ENCODE measurements around the gene ATF4. TPM values are rescaled to one million over a fixed set of nuclear protein-coding genes. Genes with fewer than 3 reads are reported as not detected.

Gene ATF4
- total RNA-seq, 1 donor from 2014 or later, result 246 TPM

GRCh38 chr22:39474351-39475111 is 45.8 kb upstream of the ATF4 start:
- intact Hi-C loops (cut with DNase I), result no loop called here
- no peak for TF ChIP-seq POLR2A (IDR thresholded peaks at IDR 0.05)
- no peak for TF ChIP-seq POLR2AphosphoS5 (IDR thresholded peaks at IDR 0.05; ENCODE audit: insufficient read depth in 1 of 2, low read depth in 1 of 2)
- TF ChIP-seq, protein P1, sequence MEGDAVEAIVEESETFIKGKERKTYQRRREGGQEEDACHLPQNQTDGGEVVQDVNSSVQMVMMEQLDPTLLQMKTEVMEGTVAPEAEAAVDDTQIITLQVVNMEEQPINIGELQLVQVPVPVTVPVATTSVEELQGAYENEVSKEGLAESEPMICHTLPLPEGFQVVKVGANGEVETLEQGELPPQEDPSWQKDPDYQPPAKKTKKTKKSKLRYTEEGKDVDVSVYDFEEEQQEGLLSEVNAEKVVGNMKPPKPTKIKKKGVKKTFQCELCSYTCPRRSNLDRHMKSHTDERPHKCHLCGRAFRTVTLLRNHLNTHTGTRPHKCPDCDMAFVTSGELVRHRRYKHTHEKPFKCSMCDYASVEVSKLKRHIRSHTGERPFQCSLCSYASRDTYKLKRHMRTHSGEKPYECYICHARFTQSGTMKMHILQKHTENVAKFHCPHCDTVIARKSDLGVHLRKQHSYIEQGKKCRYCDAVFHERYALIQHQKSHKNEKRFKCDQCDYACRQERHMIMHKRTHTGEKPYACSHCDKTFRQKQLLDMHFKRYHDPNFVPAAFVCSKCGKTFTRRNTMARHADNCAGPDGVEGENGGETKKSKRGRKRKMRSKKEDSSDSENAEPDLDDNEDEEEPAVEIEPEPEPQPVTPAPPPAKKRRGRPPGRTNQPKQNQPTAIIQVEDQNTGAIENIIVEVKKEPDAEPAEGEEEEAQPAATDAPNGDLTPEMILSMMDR (IDR thresholded peaks at IDR 0.05), result no peak
- H3K36me3 ChIP-seq, result no peaks in the 10 kb centered on the region
- H3K4me3 ChIP-seq, result no peak overlapping the region
- H3K27me3 ChIP-seq, result no peaks in the 10 kb centered on the region
- H3K4me1 ChIP-seq, result peaks cover 35% of the 10 kb centered on the region
- peak overlapping the region; percentile 13 for H3K27ac ChIP-seq
- DNase-seq (ENCODE audit: extremely low spot score in 2 of 2), result no peak
- no peaks in the 10 kb centered on the region for H3K9me3 ChIP-seq

GRCh38 chr22:39475337-39475736 is 45.0 kb upstream of the ATF4 start:
- H3K27me3 ChIP-seq, result no peaks in the 10 kb centered on the region
- intact Hi-C loops (cut with DNase I), result no loop called here
- peaks cover 27% of the 10 kb centered on the region for H3K4me1 ChIP-seq
- no peak overlapping the region for H3K4me3 ChIP-seq
- H3K27ac ChIP-seq, result no peak overlapping the region
- TF ChIP-seq, protein P1 (IDR thresholded peaks at IDR 0.05), result no peak
- TF ChIP-seq POLR2A (IDR thresholded peaks at IDR 0.05) (no peak), POLR2AphosphoS5 (IDR thresholded peaks at IDR 0.05; ENCODE audit: insufficient read depth in 1 of 2, low read depth in 1 of 2) (no peak)
- no peak for DNase-seq (ENCODE audit: extremely low spot score in 2 of 2)
- H3K36me3 ChIP-seq, result no peaks in the 10 kb centered on the region
- H3K9me3 ChIP-seq, result no peaks in the 10 kb centered on the region

DNA sequence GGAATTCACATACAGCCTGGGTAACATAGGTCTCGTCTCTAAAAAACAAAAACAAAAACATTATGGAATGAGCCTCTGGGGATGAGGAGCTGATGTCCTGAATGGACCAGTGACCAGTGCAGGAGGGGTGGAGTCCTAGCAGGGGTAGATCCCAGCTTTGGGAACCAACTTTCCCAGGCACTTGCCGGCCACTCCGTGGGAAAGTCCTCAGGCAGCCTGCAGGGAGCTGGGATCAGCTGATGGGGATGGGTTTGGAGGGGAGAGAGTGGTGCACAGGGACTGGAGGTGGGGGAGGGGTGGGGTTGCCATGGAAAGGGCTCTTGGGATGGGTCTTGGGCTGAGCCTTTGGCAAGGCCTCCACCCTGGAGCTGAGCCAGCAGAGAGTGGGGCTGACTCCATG is 44.5 kb upstream of the ATF4 start:
- Histone ChIP-seq H3K36me3 (no peaks in the 10 kb centered on the region), H3K9me3 (no peaks in the 10 kb centered on the region), H3K4me3 (no peak overlapping the region), H3K27ac (no peak overlapping the region), H3K27me3 (no peaks in the 10 kb centered on the region), H3K4me1 (peaks cover 22% of the 10 kb centered on the region)
- intact Hi-C loops (cut with DNase I), result no loop called here
- no peak for TF ChIP-seq POLR2AphosphoS5 (IDR thresholded peaks at IDR 0.05; ENCODE audit: insufficient read depth in 1 of 2, low read depth in 1 of 2)
- TF ChIP-seq POLR2A (IDR thresholded peaks at IDR 0.05), result no peak
- TF ChIP-seq, protein P1 (IDR thresholded peaks at IDR 0.05), result no peak
- DNase-seq (ENCODE audit: extremely low spot score in 2 of 2), result no peak

- no peak overlapping the region for H3K4me3 ChIP-seq
- no peak overlapping the region for H3K27ac ChIP-seq
- no peaks in the 10 kb centered on the region for H3K9me3 ChIP-seq
- DNase-seq (ENCODE audit: extremely low spot score in 2 of 2), result no peak
- H3K4me1 ChIP-seq, result peaks cover 14% of the 10 kb centered on the region
- H3K27me3 ChIP-seq, result no peaks in the 10 kb centered on the region
- intact Hi-C loops (cut with DNase I), result no loop called here
- H3K36me3 ChIP-seq, result no peaks in the 10 kb centered on the region
- TF ChIP-seq POLR2A (IDR thresholded peaks at IDR 0.05) (no peak), POLR2AphosphoS5 (IDR thresholded peaks at IDR 0.05; ENCODE audit: insufficient read depth in 1 of 2, low read depth in 1 of 2) (no peak)
- TF ChIP-seq, protein P1 (IDR thresholded peaks at IDR 0.05), result no peak
These were observed 43.7 kb upstream of the ATF4 start for GRCh38 chr22:39476664-39477063.

DNA sequence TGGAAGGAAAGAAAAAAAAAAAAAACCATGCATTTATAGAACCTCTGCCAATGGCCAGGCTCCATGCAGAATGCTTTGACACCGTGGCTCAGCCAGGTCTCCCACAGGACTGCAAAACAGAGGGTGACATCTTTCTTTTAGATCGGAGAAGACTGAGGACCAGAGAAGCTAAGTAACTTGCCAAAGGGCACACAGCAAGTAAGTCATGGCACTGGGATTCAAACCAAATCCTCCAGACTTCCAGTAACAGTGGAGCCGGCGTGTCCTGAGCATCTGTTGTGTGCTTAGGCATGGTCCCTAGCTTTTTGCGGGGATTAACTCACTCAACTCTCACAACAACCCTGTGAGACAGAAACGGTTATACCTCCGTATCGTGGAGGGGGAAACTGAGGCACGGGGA is 42.8 kb upstream of the ATF4 start:
- intact Hi-C loops (cut with DNase I), result no loop called here
- Histone ChIP-seq H3K27ac (no peak overlapping the region), H3K4me1 (peaks cover 6% of the 10 kb centered on the region), H3K4me3 (no peak overlapping the region), H3K27me3 (no peaks in the 10 kb centered on the region), H3K9me3 (no peaks in the 10 kb centered on the region), H3K36me3 (no peaks in the 10 kb centered on the region)
- TF ChIP-seq POLR2A (IDR thresholded peaks at IDR 0.05) (no peak), POLR2AphosphoS5 (IDR thresholded peaks at IDR 0.05; ENCODE audit: insufficient read depth in 1 of 2, low read depth in 1 of 2) (no peak)
- TF ChIP-seq, protein P1 (IDR thresholded peaks at IDR 0.05), result no peak
- DNase-seq (ENCODE audit: extremely low spot score in 2 of 2), result no peak

All from vagina (tissue), 2 donors.